ENCODE measurements around the gene NECTIN3.

Gene NECTIN3

GRCh38 chr3:111134302-111134701, 62.7 kb downstream of the NECTIN3 start:
- H3K4me3 ChIP-seq (ENCODE audit: low read depth, low read length): no peak overlapping the region
- no peaks in the 10 kb centered on the region for H3K9me3 ChIP-seq (ENCODE audit: control insufficient read depth, insufficient read depth, low read depth, low read length)
- no peak overlapping the region for H3K27ac ChIP-seq (ENCODE audit: extremely low read depth, low read depth, low read length)
- no peaks in the 10 kb centered on the region for H3K4me1 ChIP-seq (ENCODE audit: control insufficient read depth, insufficient read depth, low read length)
- ChIA-PET CTCF (no interaction called here), POLR2A (no interaction called here)
- TF ChIP-seq WT1 (tag by site-specific recombination; IDR thresholded peaks at IDR 0.05) (no peak), TCF7L2 (IDR thresholded peaks at IDR 0.05; ENCODE audit: borderline replicate concordance, low read depth, low read length) (no peak), PRDM10 (tag by site-specific recombination; IDR thresholded peaks at IDR 0.05) (no peak), ZNF645 (tag by site-specific recombination; IDR thresholded peaks at IDR 0.05) (no peak), ZBTB20 (tag by site-specific recombination; IDR thresholded peaks at IDR 0.05) (no peak), ZNF138 (tag by site-specific recombination; IDR thresholded peaks at IDR 0.05; ENCODE audit: borderline replicate concordance) (no peak)
- H3K36me3 ChIP-seq (ENCODE audit: control insufficient read depth in 2 of 2, insufficient read depth in 1 of 2, low read length in 2 of 2): peaks cover 0 to 4% of the 10 kb centered on the region in 2 experiments; a peak in 1 of 3 replicates

GRCh38 chr3:111151438-111151837, 79.8 kb downstream of the NECTIN3 start:
- TF ChIP-seq ZNF488 (tag by site-specific recombination; IDR thresholded peaks at IDR 0.05) (no peak), ZBTB17 (tag by site-specific recombination; IDR thresholded peaks at IDR 0.05) (no peak), ZNF2 (tag by site-specific recombination; IDR thresholded peaks at IDR 0.05) (no peak), ATF2 (tag by site-specific recombination; IDR thresholded peaks at IDR 0.05; ENCODE audit: low read depth) (no peak), ZNF18 (tag by site-specific recombination; IDR thresholded peaks at IDR 0.05) (no peak), ZBTB21 (tag by site-specific recombination; IDR thresholded peaks at IDR 0.05) (no peak), ZNF404 (tag by site-specific recombination; IDR thresholded peaks at IDR 0.05) (no peak), INSM2 (tag by site-specific recombination; IDR thresholded peaks at IDR 0.05) (no peak), ZBTB7A (tag by site-specific recombination; IDR thresholded peaks at IDR 0.05; ENCODE audit: low read depth) (no peak)
- Histone ChIP-seq H3K4me3 (ENCODE audit: low read depth, low read length) (no peak overlapping the region), H3K4me1 (ENCODE audit: control insufficient read depth, insufficient read depth, low read length) (no peaks in the 10 kb centered on the region), H3K27ac (ENCODE audit: extremely low read depth, low read depth, low read length) (no peak overlapping the region), H3K36me3 (ENCODE audit: control insufficient read depth in 2 of 2, insufficient read depth in 1 of 2, low read length in 2 of 2) (no peaks in the 10 kb centered on the region), H3K9me3 (ENCODE audit: control insufficient read depth, insufficient read depth, low read depth, low read length) (no peaks in the 10 kb centered on the region)
- ChIA-PET CTCF (no interaction called here), POLR2A (no interaction called here)

All from HEK293 (cell line).